Right cardiac atrium (tissue), 5 donors: ENCODE results near the gene MAD1L1. TPM values are rescaled to one million over a fixed set of nuclear protein-coding genes. Genes with fewer than 3 reads are reported as not detected.
"Not testable (repeated sequence)": the region's sequence is repeated elsewhere in the genome, so short reads cannot be mapped to it uniquely, and the experiment has no call there.

Source experiments
- ATAC-seq, 2 donors: fragments of 200-7000 bp; cut with Tn5 transposase; one replicate each; pipeline versions ENCODE4 v1.8.0 to v1.9.1; 2020; ENCODE audit warnings: moderate library complexity in 2 of 2, mild to moderate bottlenecking in 1 of 2
- DNase-seq, 3 donors: peaks; one replicate each; pipeline ENCODE4 v3.0.0-alpha.2; 2020
- H3K27ac ChIP-seq: one replicate; pipeline ENCODE4 v1.5.1; 2013; ENCODE audit warnings: mild to moderate bottlenecking, low read length, control low read depth, moderate library complexity
- H3K27me3 ChIP-seq: one replicate; pipeline ENCODE4 v1.6.1; 2013; ENCODE audit not compliant: control insufficient read depth, insufficient read depth
- H3K4me1 ChIP-seq: one replicate; pipeline ENCODE4 v1.6.1; 2013; ENCODE audit warnings: low read length; ENCODE audit not compliant: control insufficient read depth, insufficient read depth
- H3K4me3 ChIP-seq: one replicate; pipeline ENCODE4 v1.5.1; 2013; ENCODE audit warnings: low read length, control low read depth
- H3K9me3 ChIP-seq: one replicate; pipeline ENCODE4 v1.6.1; 2013; ENCODE audit warnings: low read length; ENCODE audit not compliant: control insufficient read depth
- WGBS: extraction: QIAGEN DNeasy Blood & Tissue Kit; methylation state at CpG from one replicate; pipeline ENCODE4 v1.1.7; 2013; 5-methylcytosine and 5-hydroxymethylcytosine counted together
- intact Hi-C, 4 donors: fragments of 100-400 bp; cut with DNase I; formaldehyde crosslinking; loops; one replicate each; pipeline versions ENCODE4 v1.11.0 to v1.14.0; 2022 to 2023
- polyA plus RNA-seq: library from polyadenylated mRNA; stranded (reverse); fragments of 200-250 nt; gene quantifications from one replicate; pipeline ENCODE4 v1.2.3, GENCODE V29; 2013
- total RNA-seq, 4 donors: library from RNA; stranded (reverse); fragmentation: NEBNext Ultra II Directional; extraction: Animal tissue kit (Norgen Biotek cat#: 25700); gene quantifications; one replicate each; pipeline ENCODE4 v1.2.1, GENCODE V29; 2021
- donor health status: healthy with polysubstance abuse.
- donor health status: DM: no; HTN: yes; CAD: no.
- donor health status: DM: no; HTN: no; CAD: no.
- donor health status: DM: no; HTN: yes; CAD: no; lungs with severe emphysema.
- donor health status: DM: yes; HTN: yes; CAD: no.

Gene MAD1L1
- total and polyA plus RNA-seq, 5 donors, result 15.3 to 41.0 (median 33.7) TPM

DNA sequence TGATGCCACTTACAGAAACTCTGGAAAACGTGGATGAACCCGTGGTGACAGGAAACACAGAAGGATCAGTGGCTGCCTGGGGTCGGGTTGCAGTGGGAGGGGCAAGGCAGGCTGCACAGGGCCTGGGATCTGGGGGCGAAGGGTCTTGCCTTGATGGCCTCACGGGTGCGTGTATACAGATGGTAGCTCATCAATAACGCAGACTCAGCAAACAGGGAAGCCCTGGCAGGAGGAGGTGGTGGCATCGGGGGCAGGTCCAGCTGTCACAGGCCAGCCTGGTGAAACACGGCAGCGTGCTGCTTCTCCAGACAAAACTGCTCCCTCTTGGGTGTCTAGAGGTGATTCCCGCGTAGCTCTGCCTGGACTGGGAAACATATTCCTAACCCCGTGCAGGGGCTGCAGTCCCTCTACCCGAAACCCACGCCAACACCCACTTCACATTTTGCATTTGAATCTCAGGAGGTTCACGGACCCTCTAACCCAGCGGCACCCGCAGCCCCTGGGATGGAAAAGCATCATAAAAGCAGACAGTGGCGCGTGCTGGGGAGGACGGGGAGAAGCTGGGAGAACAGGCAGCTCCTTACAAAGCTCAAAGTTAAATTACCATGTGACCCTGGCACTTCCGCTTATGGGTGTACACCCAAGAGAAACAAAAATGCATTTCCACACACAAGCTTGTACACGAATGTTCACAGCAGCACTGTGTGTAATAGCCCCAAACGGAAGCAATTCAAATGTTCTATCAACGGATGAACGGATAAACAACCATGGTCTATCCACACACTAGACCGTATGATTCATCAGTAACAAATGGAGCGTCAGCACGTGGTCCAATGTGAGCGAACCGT, 394.8 kb downstream of the MAD1L1 start:
- H3K4me1 ChIP-seq, H3K9me3 ChIP-seq, H3K27me3 ChIP-seq, H3K27ac ChIP-seq, intact Hi-C loops, ATAC-seq, H3K4me3 ChIP-seq: not testable (repeated sequence)
- peak; percentile 6 to 32 (median 25) for DNase-seq
- 90% methylated on average over 31 of the region's 31 CpGs for WGBS

DNA sequence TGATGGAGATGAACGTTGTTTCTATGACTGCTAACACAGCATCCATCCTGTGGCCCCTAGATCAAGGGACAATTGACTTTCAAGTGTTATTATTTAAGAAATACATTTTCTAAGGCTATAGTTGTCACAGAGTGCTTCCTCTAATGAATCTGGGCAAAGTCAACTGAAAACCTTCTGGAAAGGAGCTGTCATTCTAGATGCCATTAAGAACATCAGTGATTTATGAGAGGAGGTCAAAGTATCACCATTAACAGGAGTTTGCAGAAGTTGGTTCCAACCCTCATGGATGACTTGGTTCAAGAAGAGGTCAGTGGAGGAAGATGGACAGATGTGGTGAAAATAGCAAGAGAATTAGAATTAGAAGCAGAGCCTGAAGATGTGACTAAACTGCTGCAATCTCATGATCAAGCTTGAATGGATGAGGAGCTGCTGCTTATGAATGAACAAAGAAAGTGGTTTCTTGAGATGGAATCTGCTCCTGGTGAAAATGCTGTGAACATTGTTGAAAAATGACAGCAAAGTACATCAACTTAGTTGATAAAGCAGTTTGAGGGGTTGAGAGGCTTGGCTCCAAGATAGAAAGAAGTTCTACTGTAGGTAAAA, 400.7 kb downstream of the MAD1L1 start:
- DNase-seq, H3K27ac ChIP-seq, H3K4me3 ChIP-seq, H3K27me3 ChIP-seq, H3K9me3 ChIP-seq, intact Hi-C loops, ATAC-seq, H3K4me1 ChIP-seq: not testable (repeated sequence)
- 82% methylated on average over 1 of the region's 1 CpG for WGBS

DNA sequence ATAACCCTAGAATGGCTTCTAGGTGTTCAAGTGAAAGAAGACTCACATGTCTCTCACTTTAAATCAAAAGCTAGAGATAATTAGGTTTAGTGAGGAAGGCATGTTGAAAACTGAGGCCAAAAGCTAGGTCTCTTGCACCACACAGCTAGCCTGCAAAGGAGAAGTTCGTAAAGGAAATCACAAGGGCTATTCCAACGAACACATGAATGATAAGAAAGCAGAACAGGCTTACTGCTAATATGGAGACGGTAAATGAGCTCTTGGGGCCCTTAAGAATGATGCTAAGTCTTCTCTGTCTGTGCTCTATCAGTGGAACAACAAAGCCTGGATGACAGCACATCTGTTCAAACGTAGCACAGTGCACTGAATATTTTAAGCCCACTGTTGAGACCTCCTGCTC, 401.3 kb downstream of the MAD1L1 start:
- H3K4me1 ChIP-seq, DNase-seq, intact Hi-C loops, H3K9me3 ChIP-seq, ATAC-seq, H3K4me3 ChIP-seq, H3K27me3 ChIP-seq, H3K27ac ChIP-seq: not testable (repeated sequence)
- 93% methylated on average over 4 of the region's 4 CpGs for WGBS

DNA sequence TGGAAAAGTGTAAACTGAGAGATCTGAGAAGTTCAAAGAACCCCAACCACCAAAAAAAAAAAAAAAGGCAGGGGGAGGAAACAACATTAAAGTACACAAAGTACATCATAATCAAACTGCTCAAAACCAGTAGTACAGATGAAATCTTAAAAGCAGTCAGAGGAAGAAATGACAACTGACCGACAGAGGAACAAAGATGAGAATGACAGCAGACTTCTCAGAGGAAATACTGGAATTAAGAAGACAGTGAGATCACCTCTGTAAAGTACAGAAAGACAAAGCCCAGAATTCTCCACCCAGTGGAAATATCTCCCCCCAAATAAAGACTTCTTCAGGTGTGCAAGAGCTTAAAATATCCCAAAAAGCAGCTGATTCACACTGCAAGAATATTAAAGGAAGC, 403.1 kb downstream of the MAD1L1 start:
- H3K27me3 ChIP-seq, H3K4me3 ChIP-seq, H3K27ac ChIP-seq, DNase-seq, H3K4me1 ChIP-seq, intact Hi-C loops, H3K9me3 ChIP-seq, ATAC-seq: not testable (repeated sequence)
- 100% methylated on average over 1 of the region's 1 CpG for WGBS

DNA sequence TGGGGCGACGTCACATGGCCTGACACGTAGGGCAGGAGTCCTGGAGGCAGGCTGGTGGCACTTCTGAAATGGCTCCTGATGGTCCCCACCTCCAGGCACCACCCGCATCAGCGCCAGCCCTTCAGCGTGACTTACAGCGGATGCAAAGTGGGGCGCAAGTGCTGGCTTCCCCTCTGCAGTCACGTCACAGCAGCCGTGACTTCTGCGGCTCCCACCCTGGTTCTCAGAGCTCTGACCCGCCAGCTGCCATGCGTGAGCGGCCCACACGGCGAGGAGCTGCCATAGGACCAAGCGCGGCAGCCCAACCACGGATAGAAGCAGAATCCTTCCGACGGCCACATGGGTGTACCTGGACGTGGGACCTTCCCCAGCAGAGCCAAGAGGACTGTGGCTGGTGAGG, 403.6 kb downstream of the MAD1L1 start:
- DNase-seq (peak in 2 of 3 donors; percentile 32 to 41), ATAC-seq (no peak)
- Histone ChIP-seq H3K4me1 (no peaks in the 10 kb centered on the region), H3K27ac (no peak overlapping the region), H3K27me3 (no peaks in the 10 kb centered on the region), H3K9me3 (no peaks in the 10 kb centered on the region), H3K4me3 (no peak overlapping the region)
- WGBS, result 98% methylated on average over 22 of the region's 22 CpGs
- intact Hi-C loops, result no loop called here

DNA sequence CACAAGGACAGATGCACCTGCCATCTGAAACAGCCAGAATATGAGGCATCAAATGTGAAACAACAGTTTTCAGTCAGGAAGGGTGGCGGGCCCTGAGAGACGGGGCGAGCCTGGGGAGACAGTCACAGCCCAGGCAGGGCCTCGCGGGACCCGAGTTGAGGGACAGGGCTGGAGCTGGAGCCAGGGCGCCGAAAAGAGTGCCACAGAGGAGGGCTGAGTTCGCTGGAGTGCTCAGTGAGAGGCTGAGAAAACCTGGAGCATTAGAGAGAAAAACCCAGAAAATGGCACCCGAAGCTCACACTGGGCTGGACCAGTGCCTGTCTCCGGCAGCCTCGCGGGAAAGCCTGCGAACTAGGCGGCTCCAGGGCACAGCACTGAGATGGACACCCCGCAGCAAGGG, 404.6 kb downstream of the MAD1L1 start:
- H3K4me1 ChIP-seq, H3K4me3 ChIP-seq, ATAC-seq, intact Hi-C loops, H3K9me3 ChIP-seq, H3K27me3 ChIP-seq, DNase-seq, H3K27ac ChIP-seq: not testable (repeated sequence)
- 96% methylated on average over 16 of the region's 16 CpGs for WGBS

DNA sequence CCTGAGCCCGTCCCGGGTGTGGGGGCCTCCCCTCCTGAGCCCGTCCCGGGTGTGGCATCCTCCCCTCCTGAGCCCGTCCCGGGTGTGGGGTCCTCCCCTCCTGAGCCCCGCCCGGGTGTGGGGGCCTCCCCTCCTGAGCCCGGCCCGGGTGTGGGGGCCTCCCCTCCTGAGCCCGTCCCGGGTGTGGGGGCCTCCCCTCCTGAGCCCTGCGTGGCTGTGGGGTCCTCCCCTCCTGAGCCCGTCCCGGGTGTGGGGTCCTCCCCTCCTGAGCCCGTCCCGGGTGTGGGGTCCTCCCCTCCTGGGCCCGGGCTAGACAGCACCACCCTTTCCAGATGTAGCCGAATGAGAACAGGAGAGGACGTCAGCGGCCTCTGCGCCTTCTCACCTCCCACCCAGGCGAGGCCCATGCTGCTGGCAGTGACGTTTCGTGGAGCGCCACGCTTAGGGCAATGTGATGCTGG, 405.2 kb downstream of the MAD1L1 start:
- H3K27ac ChIP-seq, H3K9me3 ChIP-seq, intact Hi-C loops, H3K4me3 ChIP-seq, H3K27me3 ChIP-seq, ATAC-seq, H3K4me1 ChIP-seq: not testable (repeated sequence)
- peak in 2 of 3 donors; percentile 37 to 42 for DNase-seq
- 89% methylated on average over 27 of the region's 27 CpGs for WGBS

DNA sequence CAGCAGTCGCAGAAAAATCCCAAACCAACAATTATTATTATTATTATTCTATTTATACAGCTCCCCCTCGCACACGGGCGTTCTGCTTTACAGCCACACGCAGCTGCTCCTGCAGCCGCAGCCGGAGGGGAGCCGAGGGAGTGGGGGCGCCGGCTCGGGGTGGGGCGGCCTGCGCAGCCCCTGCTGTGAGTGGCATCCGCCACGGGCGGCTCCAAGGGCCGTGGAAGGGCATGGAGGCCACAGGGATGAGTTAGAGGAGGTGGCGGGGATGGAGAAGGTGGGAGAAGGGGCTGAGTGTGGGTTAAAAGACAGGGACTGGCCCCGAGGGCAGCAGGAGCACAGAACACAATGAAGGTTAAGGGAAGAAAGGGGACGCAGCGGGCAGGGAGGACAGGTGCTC, 405.8 kb downstream of the MAD1L1 start:
- WGBS, result 82% methylated on average over 20 of the region's 21 CpGs
- H3K27ac ChIP-seq, H3K4me1 ChIP-seq, H3K4me3 ChIP-seq, H3K27me3 ChIP-seq, ATAC-seq, DNase-seq, intact Hi-C loops, H3K9me3 ChIP-seq: not testable (repeated sequence)

DNA sequence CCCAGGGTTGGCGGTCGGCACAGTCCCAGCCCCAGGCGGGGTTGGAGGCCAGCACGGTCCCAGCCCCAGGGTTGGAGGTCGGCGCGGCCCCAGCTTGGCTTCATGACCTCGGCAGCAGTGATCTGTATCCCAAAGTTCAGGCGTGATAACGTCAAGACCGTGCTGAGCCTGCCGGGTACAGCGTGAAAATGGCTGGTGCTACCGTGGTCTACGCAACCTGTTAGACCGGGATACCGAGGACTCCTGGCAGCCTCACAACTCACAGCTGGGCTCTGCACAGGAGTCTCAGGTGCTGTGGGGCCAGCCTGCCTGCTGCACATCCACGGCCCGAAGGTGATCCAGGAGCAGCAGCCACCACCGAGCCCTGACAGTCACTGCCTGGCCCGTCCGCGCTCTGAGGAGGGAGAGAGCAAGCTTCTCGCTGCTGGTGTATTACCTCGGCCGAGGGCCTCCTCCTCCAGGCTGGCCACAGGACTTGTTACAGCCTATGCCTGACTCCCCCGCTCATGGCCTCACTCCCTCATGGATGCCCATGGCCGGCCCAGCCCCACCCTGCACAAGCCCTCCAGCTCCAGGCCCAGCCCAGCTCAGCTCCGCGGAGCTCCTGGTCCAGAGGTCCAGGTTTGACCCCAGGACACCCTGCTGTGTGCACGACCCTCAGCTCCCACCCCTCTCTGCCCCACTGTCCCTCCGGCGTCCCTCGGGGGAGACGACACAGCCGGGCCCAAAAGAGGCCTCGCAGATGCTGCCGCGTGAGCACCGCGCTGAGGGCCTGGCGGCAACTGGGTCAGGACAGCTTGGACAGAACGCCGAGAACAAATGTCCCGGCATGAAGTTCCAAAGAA, 406.6 kb downstream of the MAD1L1 start:
- DNase-seq (peak in 1 of 3 donors; percentile 49), ATAC-seq (peak; percentile 8 to 26)
- Histone ChIP-seq H3K9me3 (no peaks in the 10 kb centered on the region), H3K4me1 (no peaks in the 10 kb centered on the region), H3K27ac (no peak overlapping the region), H3K4me3 (no peak overlapping the region), H3K27me3 (no peaks in the 10 kb centered on the region)
- 92% methylated on average over 45 of the region's 45 CpGs for WGBS
- intact Hi-C loops, result no loop called here

DNA sequence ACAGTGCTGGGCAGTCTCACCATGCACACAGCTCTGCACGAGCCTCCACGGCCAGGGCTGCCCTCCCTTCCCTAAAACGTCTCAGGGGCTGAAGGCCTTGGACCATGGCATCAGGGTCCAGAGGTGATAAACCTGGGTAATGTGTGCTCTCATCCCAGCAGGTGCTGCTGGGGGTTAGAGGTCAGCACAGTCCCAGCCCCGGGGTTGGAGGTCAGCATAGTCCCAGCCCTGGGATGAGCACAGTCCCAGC, 407.2 kb downstream of the MAD1L1 start:
- H3K9me3 ChIP-seq, DNase-seq, H3K27me3 ChIP-seq, H3K27ac ChIP-seq, H3K4me3 ChIP-seq, intact Hi-C loops, H3K4me1 ChIP-seq: not testable (repeated sequence)
- ATAC-seq, result peak; percentile 9 to 41
- WGBS, result 90% methylated on average over 4 of the region's 4 CpGs
